WTC11 (cell line): ENCODE results near the gene GDPD2. TPM values are rescaled to one million over a fixed set of nuclear protein-coding genes. Genes with fewer than 3 reads are reported as not detected.

Experiments used
- total RNA-seq: library from RNA; stranded (reverse); gene quantifications from 3 replicates; pipeline ENCODE4 v1.2.3, GENCODE V29; 2021

The GDPD2 gene
- total RNA-seq, 1 experiment from 2014 or later, result 7.0 TPM

Other genes starting within 250 kb of the GDPD2 start
- gene DGAT2L6, start 245.8 kb upstream of the GDPD2 start, total RNA-seq, result not detected in 3 replicates
- not detected in 3 replicates for gene AWAT1, start 188.7 kb upstream of the GDPD2 start, total RNA-seq
- 0.11 to 0.16 TPM in 2 of 3 replicates, not detected in the other for gene P2RY4, start 163.1 kb upstream of the GDPD2 start, total RNA-seq
- gene ARR3, start 155.0 kb upstream of the GDPD2 start, total RNA-seq, result not detected in 3 replicates
- gene RAB41, start 141.1 kb upstream of the GDPD2 start, total RNA-seq, result not detected in 3 replicates
- gene PDZD11, start 133.4 kb upstream of the GDPD2 start, total RNA-seq, result 27.0 to 32.2 TPM (median 27.8 TPM) in 3 replicates
- gene KIF4A, start 133.2 kb upstream of the GDPD2 start, total RNA-seq, result 34.9 to 36.2 TPM (median 35.5 TPM) in 3 replicates
- 41.7 to 46.3 TPM (median 42.8 TPM) in 3 replicates for gene DLG3, start 21.5 kb downstream of the GDPD2 start, total RNA-seq